ENCODE results near the gene SBNO1.

GRCh38 chr12:123336530-123336929, 28.1 kb downstream of the SBNO1 start:
- TF ChIP-seq POLR2AphosphoS5 (IDR thresholded peaks at IDR 0.05), result no peak
- TF ChIP-seq CTCF (IDR thresholded peaks at IDR 0.05), result no peak
- no peak for TF ChIP-seq POLR2A (IDR thresholded peaks at IDR 0.05)

All from sigmoid colon (tissue), 4 donors.